ENCODE data around the gene KIRREL3.

KIRREL3 gene

GRCh38 chr11:126420698-126421256 is 579.8 kb downstream of the KIRREL3 start:
- Histone ChIP-seq H3K9me3 (ENCODE audit: control insufficient read depth, insufficient read depth, low read length) (no peaks in the 10 kb centered on the region), H3K4me1 (ENCODE audit: insufficient read depth, low read length) (no peaks in the 10 kb centered on the region; the same call in 1 of the 2 replicates), H3K9ac (ENCODE audit: low read depth, low read length) (no peak overlapping the region), H3K36me3 (ENCODE audit: insufficient read depth, low read length) (no peaks in the 10 kb centered on the region)

GRCh38 chr11:126419801-126420697 is 580.5 kb downstream of the KIRREL3 start:
- H3K36me3 ChIP-seq (ENCODE audit: insufficient read depth, low read length) = no peaks in the 10 kb centered on the region
- no peaks in the 10 kb centered on the region; the same call in 1 of the 2 replicates for H3K4me1 ChIP-seq (ENCODE audit: insufficient read depth, low read length)
- H3K9ac ChIP-seq (ENCODE audit: low read depth, low read length) = no peak overlapping the region
- no peaks in the 10 kb centered on the region for H3K9me3 ChIP-seq (ENCODE audit: control insufficient read depth, insufficient read depth, low read length)

- Histone ChIP-seq H3K4me1 (ENCODE audit: insufficient read depth, low read length) (no peaks in the 10 kb centered on the region; the same call in 1 of the 2 replicates), H3K36me3 (ENCODE audit: insufficient read depth, low read length) (no peaks in the 10 kb centered on the region), H3K9ac (ENCODE audit: low read depth, low read length) (no peak overlapping the region), H3K9me3 (ENCODE audit: control insufficient read depth, insufficient read depth, low read length) (no peaks in the 10 kb centered on the region)
These were observed 581.7 kb downstream of the KIRREL3 start for GRCh38 chr11:126418887-126419286.

- H3K4me1 ChIP-seq (ENCODE audit: insufficient read depth, low read length) = no peaks in the 10 kb centered on the region; the same call in 1 of the 2 replicates
- peak overlapping the region; percentile 57; the same call in 1 of the 2 replicates for H3K9ac ChIP-seq (ENCODE audit: low read depth, low read length)
- no peaks in the 10 kb centered on the region; the same call in 1 of the 2 replicates for H3K36me3 ChIP-seq (ENCODE audit: insufficient read depth, low read length)
- H3K9me3 ChIP-seq (ENCODE audit: control insufficient read depth, insufficient read depth, low read length) = no peaks in the 10 kb centered on the region
These were observed 583.3 kb downstream of the KIRREL3 start for GRCh38 chr11:126417091-126417862.

GRCh38 chr11:126416542-126417090 is 584.0 kb downstream of the KIRREL3 start:
- Histone ChIP-seq H3K9ac (ENCODE audit: low read depth, low read length) (peak overlapping the region; percentile 57; the same call in 1 of the 2 replicates), H3K4me1 (ENCODE audit: insufficient read depth, low read length) (no peaks in the 10 kb centered on the region; the same call in 1 of the 2 replicates), H3K9me3 (ENCODE audit: control insufficient read depth, insufficient read depth, low read length) (no peaks in the 10 kb centered on the region), H3K36me3 (ENCODE audit: insufficient read depth, low read length) (no peaks in the 10 kb centered on the region; the same call in 1 of the 2 replicates)

GRCh38 chr11:126415669-126416420 is 584.7 kb downstream of the KIRREL3 start:
- Histone ChIP-seq H3K4me1 (ENCODE audit: insufficient read depth, low read length) (no peaks in the 10 kb centered on the region; the same call in 1 of the 2 replicates), H3K36me3 (ENCODE audit: insufficient read depth, low read length) (no peaks in the 10 kb centered on the region; the same call in 1 of the 2 replicates), H3K9me3 (ENCODE audit: control insufficient read depth, insufficient read depth, low read length) (no peaks in the 10 kb centered on the region), H3K9ac (ENCODE audit: low read depth, low read length) (peak overlapping the region; percentile 57; the same call in 1 of the 2 replicates)

GRCh38 chr11:126415128-126415527 is 585.4 kb downstream of the KIRREL3 start:
- Histone ChIP-seq H3K36me3 (ENCODE audit: insufficient read depth, low read length) (no peaks in the 10 kb centered on the region; the same call in 1 of the 2 replicates), H3K9ac (ENCODE audit: low read depth, low read length) (no peak overlapping the region), H3K4me1 (ENCODE audit: insufficient read depth, low read length) (no peaks in the 10 kb centered on the region; the same call in 1 of the 2 replicates), H3K9me3 (ENCODE audit: control insufficient read depth, insufficient read depth, low read length) (no peaks in the 10 kb centered on the region)

GRCh38 chr11:126414615-126415014 is 586.0 kb downstream of the KIRREL3 start:
- H3K9ac ChIP-seq (ENCODE audit: low read depth, low read length) = no peak overlapping the region
- no peaks in the 10 kb centered on the region for H3K9me3 ChIP-seq (ENCODE audit: control insufficient read depth, insufficient read depth, low read length)
- no peaks in the 10 kb centered on the region; the same call in 1 of the 2 replicates for H3K36me3 ChIP-seq (ENCODE audit: insufficient read depth, low read length)
- no peaks in the 10 kb centered on the region; the same call in 1 of the 2 replicates for H3K4me1 ChIP-seq (ENCODE audit: insufficient read depth, low read length)

GRCh38 chr11:126413843-126414405 is 586.6 kb downstream of the KIRREL3 start:
- H3K4me1 ChIP-seq (ENCODE audit: insufficient read depth, low read length) = no peaks in the 10 kb centered on the region; the same call in 1 of the 2 replicates
- H3K9ac ChIP-seq (ENCODE audit: low read depth, low read length) = no peak overlapping the region
- H3K9me3 ChIP-seq (ENCODE audit: control insufficient read depth, insufficient read depth, low read length) = no peaks in the 10 kb centered on the region
- peaks cover 2% of the 10 kb centered on the region; the same call in 1 of the 2 replicates for H3K36me3 ChIP-seq (ENCODE audit: insufficient read depth, low read length)

- H3K9ac ChIP-seq (ENCODE audit: low read depth, low read length) = no peak overlapping the region
- H3K4me1 ChIP-seq (ENCODE audit: insufficient read depth, low read length) = no peaks in the 10 kb centered on the region; the same call in 1 of the 2 replicates
- no peaks in the 10 kb centered on the region for H3K9me3 ChIP-seq (ENCODE audit: control insufficient read depth, insufficient read depth, low read length)
- peaks cover 6% of the 10 kb centered on the region; the same call in 1 of the 2 replicates for H3K36me3 ChIP-seq (ENCODE audit: insufficient read depth, low read length)
These were observed 587.1 kb downstream of the KIRREL3 start for GRCh38 chr11:126413426-126413825.

GRCh38 chr11:126411971-126412381 is 588.6 kb downstream of the KIRREL3 start:
- H3K36me3 ChIP-seq (ENCODE audit: insufficient read depth, low read length) = peaks cover 6% of the 10 kb centered on the region; the same call in 1 of the 2 replicates
- H3K4me1 ChIP-seq (ENCODE audit: insufficient read depth, low read length) = no peaks in the 10 kb centered on the region; the same call in 1 of the 2 replicates
- no peak overlapping the region for H3K9ac ChIP-seq (ENCODE audit: low read depth, low read length)
- H3K9me3 ChIP-seq (ENCODE audit: control insufficient read depth, insufficient read depth, low read length) = no peaks in the 10 kb centered on the region

GRCh38 chr11:126410649-126411048 is 589.9 kb downstream of the KIRREL3 start:
- H3K36me3 ChIP-seq (ENCODE audit: insufficient read depth, low read length) = peaks cover 6% of the 10 kb centered on the region; the same call in 1 of the 2 replicates

GRCh38 chr11:126409620-126409985 is 591.0 kb downstream of the KIRREL3 start:
- Histone ChIP-seq H3K4me1 (ENCODE audit: insufficient read depth, low read length) (peaks cover 12% of the 10 kb centered on the region), H3K9me3 (ENCODE audit: control insufficient read depth, insufficient read depth, low read length) (no peaks in the 10 kb centered on the region), H3K9ac (ENCODE audit: low read depth, low read length) (no peak overlapping the region), H3K36me3 (ENCODE audit: insufficient read depth, low read length) (peaks cover 6% of the 10 kb centered on the region; the same call in 1 of the 2 replicates)

More at GRCh38 chr11:126410649-126411048, 589.9 kb downstream of the KIRREL3 start:
- no peak overlapping the region for H3K9ac ChIP-seq (ENCODE audit: low read depth, low read length)
- peaks cover 2% of the 10 kb centered on the region; the same call in 1 of the 2 replicates for H3K4me1 ChIP-seq (ENCODE audit: insufficient read depth, low read length)
- H3K9me3 ChIP-seq (ENCODE audit: control insufficient read depth, insufficient read depth, low read length) = no peaks in the 10 kb centered on the region
